Activated naive CD4-positive, alpha-beta T cell (primary cell): ENCODE results near the gene COMMD3.
"Not testable (repeated sequence)": the region's sequence is repeated elsewhere in the genome, so short reads cannot be mapped to it uniquely, and the experiment has no call there.

Experiments used
- DNase-seq, 4 experiments: peaks; one replicate each; lab custom pipeline; 2025; lab: John Stamatoyannopoulos, UW

The COMMD3 gene

DNA sequence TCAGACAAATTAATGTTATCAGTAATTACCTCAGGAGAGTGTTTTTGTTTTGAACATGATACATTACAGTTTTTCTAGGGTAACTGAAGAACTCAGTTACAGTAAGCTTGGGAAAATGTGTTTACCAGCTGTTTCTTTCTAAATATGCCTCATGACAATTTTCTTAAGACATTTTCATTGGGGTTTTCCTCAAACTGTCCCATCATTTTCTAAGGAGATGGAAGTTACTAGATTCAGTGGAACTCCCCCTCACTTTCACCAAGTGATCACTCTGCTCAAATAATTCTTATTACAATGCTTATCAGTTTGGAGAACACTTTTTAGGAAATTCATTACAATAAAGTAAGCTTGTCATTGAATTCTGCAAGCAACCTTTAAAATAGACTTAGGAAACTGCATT is 22.7 kb downstream of the COMMD3 start:
- no peak for DNase-seq

- no peak for DNase-seq
Observed at GRCh38 chr10:22339761-22340328, 23.7 kb downstream of the COMMD3 start.

GRCh38 chr10:22340329-22341189 is 24.4 kb downstream of the COMMD3 start:
- peak in 1 of 4 experiments; percentile 33 for DNase-seq

- no peak for DNase-seq
Observed at GRCh38 chr10:22341190-22341925, 25.2 kb downstream of the COMMD3 start.

- no peak for DNase-seq
Observed at GRCh38 chr10:22341926-22342196, 25.7 kb downstream of the COMMD3 start.

DNA sequence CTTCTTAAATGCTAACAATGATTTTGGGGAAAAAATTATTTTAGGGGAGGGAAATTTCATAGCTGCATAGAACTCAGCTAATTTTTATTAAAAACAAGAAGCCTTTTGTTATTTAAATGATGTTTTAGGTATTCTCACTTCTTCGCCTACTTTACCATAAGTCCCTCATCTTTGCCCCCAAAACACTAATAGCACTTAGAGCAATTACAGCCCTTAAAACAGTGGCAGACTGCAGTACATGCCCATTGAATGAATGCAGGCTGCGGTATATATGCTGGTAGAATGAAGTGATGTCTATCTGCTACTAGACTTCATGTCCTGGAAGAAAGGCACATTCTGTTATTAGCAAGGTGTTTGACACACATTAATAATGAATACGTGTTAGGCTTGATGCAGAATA is 26.2 kb downstream of the COMMD3 start:
- DNase-seq: no peak

GRCh38 chr10:22343731-22344130 is 27.5 kb downstream of the COMMD3 start:
- no peak for DNase-seq

GRCh38 chr10:22344249-22344648 is 28.1 kb downstream of the COMMD3 start:
- no peak for DNase-seq

GRCh38 chr10:22344781-22345300 is 28.7 kb downstream of the COMMD3 start:
- DNase-seq: no peak

DNA sequence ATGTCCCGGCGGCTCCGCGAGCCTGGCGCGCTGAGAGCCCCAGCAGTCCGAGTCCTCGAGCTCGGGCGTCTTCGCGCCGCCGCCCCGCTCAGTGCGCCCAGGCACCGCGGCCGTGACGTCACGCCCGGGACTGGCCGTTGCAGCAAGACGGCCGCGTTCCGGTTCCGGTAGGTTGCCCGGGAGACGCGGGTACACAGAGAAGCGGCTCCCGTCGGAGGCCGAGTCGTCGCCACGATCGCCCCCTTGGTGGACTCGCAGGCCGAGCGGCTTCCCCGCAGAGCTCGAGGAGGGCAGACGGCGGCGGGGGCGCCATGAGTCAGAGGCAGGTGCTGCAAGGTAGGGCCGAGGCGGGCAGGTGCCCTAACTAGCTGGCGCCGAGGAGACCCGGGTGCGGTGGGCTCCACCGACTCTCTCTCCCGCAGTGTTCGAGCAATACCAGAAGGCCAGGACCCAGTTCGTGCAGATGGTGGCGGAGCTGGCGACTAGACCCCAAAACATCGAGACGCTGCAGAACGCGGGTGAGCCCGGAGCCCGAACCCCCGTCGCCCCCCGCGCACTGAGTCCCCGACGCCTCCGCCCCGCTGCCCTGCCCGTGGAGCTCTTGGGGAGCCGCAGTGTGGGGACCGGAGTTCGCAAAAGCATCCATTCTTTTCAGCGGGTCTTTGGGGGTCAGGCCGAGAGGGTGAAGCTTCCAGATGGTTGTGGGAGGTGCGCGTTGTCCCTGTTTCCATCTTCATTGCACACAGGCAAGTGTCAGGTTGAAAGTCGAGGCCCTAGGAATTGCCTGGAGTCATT is 29.3 kb downstream of the COMMD3 start, which contains the start of gene SPAG6:
Gene SPAG6, plus strand, starts transcription at position 196 of the 795 bp plus-strand sequence. Its CDS starts 116 bp downstream, at position 312.
- DNase-seq: no peak

GRCh38 chr10:22346096-22346661 is 30.0 kb downstream of the COMMD3 start:
- DNase-seq: no peak

GRCh38 chr10:22349755-22350154 is 33.6 kb downstream of the COMMD3 start:
- DNase-seq: no peak

DNA sequence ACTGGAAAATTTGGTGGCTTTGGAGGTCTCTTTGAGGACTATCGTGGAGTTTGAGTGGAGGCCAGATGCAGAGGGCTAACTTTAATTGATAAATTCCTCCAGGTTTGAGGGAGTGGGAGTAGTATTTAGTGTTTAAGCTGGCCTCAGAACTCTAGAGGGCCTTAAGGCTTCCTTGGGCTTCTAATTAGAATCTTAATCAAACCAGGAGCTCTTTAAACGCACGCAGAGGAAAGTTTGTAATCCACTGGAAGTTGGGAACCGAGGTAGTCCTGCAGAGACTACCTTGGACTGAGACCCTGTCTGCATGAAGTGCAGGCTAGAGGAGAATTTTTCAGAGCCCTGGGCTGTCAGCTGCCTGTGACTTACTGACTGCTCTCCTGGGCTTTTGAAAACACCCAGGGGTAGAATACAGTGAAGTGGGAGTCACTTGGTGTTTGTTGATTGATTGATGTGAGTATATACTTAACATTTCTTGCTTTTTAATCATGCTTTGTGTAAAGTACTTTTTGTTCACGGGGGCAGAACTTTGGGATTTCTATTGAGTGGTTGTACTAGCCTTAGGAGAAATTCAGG is 35.0 kb downstream of the COMMD3 start:
- DNase-seq: no peak

DNA sequence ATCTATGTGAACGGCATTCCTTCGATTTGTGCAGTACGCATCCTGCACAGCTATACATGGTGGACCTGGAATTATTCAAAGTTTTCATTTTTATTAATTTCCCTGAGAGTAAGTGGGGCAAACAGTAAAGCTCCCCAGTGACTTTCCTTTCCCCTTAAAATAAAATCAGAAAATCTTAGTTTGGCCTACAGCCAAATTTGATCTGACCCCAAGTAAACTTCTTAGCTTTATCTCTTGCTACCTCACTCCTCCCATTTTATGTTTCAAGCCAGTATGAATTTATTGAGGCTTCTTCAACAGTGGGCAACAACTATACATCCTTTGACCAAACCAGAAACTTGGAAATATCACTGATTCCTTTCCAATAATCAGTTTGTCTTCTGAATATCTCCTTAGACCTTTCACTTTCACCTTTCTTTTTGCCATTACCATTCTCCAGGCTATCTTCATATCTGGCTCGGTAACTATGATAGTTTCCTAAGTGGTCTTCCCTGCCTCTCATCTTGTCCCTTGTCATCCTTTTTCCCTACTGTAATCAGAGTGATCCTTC is 40.2 kb downstream of the COMMD3 start:
- no peak for DNase-seq

- DNase-seq: not testable (repeated sequence)
Observed at GRCh38 chr10:22357770-22358169, 41.6 kb downstream of the COMMD3 start.

DNA sequence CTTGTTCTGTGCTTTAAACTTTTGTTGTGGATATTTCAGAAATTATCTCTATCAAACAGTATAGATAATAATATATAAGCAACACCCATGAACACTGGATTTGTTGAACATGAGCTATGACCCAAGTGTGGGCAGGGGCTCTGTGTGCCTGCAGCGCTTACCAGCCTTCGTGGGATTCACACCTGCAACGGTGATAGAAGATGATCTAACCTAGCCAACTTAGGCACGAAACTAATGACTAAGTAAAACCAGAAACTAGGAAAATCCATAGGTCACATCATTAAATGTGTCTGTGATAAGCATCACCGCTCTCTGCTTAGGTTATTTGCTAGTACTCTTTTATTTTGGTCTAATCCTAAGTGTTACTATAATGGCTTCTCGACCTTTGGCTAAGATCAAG is 47.1 kb downstream of the COMMD3 start:
- no peak for DNase-seq

DNA sequence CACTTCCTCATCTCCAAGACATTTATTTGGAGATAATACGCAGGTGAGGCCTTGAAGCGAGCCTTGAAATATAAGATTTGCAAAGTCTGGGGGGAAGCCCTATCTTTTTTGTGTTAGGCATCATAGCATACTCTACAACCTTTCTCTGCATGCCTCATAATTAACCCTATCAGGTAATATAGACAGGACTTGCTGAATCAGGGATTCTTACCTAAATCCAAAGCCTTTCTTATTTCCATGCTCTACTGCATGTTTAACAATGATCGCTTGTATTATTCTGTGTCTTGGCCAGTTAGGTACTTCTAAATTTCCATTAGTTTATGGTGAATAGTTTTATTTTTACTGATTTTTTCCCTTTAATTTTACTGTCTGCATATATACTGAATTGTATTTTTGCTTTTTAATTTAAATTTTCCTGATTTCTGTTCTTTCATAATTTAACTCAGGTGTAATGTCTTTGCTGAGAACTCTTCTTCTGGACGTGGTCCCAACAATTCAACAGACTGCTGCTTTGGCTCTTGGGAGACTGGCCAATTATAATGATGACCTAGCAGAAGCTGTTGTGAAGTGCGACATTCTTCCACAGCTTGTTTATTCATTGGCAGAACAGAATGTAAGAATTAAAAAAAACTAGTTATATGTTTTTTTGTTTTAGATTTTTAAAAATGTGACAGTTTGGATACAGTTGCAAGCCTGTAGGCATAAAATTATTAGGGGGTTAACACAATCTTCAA is 48.4 kb downstream of the COMMD3 start:
- no peak for DNase-seq

DNA sequence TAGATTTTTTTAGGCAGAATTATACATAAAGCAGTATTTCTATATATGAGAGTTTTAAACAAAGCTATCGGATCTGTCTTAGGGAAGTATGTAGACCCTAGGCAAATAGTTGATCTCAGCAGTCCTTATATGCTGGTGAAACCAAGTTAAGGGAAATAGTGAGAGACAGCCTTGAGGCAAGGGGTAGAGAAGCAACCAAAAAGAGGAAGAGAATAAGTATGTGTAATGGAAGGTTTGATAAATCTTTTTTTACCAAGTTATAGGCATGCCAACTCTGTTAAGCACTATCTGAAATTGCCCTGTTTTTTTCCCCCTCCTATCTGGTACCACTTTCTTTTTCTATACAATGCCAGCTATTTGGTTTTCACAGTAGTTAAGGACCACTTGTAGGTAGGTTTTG is 49.0 kb downstream of the COMMD3 start:
- no peak for DNase-seq

DNA sequence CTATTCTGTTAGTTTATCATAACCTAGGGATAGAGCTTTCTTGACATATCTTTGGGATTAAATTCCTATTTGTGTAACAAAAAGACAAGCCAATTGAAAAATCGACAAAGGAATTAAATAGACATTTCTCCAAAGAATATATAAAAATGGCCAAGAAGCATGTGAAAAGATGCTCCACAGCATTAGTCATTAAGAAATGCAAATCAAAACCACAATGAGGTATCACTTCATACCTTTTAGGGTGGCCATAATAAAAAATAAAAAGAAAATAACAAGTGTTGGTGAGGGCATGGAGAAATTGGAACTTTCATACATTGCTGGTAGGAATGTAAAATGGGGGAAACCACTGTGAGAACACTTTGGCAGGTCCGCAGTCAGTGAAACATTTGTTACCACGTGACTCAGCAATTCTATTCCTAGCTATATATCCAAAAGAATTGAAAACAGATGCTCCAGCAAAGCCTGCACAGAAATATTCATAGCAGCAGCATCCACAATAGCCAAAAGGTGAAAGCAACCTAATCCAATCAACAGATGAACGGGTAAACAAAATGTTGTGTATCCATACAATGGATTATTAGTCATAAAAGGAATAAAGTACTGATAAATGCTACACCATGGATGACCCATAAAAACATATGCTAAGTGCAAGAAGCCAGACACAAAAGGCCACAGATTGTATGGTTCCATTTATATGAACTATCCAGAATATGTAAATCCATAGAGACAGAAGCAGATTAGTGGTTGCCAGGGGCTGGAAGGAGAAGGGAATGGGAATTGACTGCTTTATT is 49.7 kb downstream of the COMMD3 start:
- no peak for DNase-seq

DNA sequence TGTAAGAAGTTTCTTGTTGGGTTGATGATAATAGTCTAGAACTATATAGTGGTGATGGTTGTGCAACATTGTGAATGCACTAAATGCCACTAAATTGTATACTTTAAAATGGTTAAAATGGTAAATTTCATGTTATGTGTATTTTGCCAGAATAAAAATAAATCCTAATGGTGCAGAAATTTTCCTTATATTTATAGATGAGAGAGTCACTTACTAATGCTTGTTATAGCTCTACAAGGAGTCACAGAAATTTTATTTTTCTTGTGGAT is 50.2 kb downstream of the COMMD3 start:
- no peak for DNase-seq
